Superior temporal gyrus (tissue), 1 donor: ENCODE results near the gene MFF.
"Not testable (repeated sequence)": the region's sequence is repeated elsewhere in the genome, so short reads cannot be mapped to it uniquely, and the experiment has no call there.

ENCODE experiments used
- DNase-seq: peaks from one replicate; pipeline ENCODE4 v3.0.0-alpha.2; 2016; ENCODE audit errors: extremely low spot score

MFF gene

GRCh38 chr2:227377467-227378351, 52.7 kb downstream of the MFF start:
- no peak for DNase-seq

- DNase-seq, result no peak
These were observed 53.3 kb downstream of the MFF start for GRCh38 chr2:227378371-227378782.

- no peak for DNase-seq
These were observed 54.0 kb downstream of the MFF start, which contains the start of gene TM4SF20 for GRCh38 chr2:227379095-227379494. Gene TM4SF20 (minus strand): TSS chr2:227379306. CDS start chr2:227379268, 38 bp downstream.

- DNase-seq, result not testable (repeated sequence)
These were observed 57.3 kb downstream of the MFF start for GRCh38 chr2:227382241-227382835.

GRCh38 chr2:227383686-227384085, 58.6 kb downstream of the MFF start:
- DNase-seq, result no peak

GRCh38 chr2:227386630-227387029, 61.6 kb downstream of the MFF start:
- no peak for DNase-seq

- not testable (repeated sequence) for DNase-seq
These were observed 62.5 kb downstream of the MFF start, which contains the start of gene SCYGR1 for GRCh38 chr2:227387583-227387982. Gene SCYGR1 (minus strand): TSS chr2:227387949. CDS start chr2:227387949, 0 bp downstream.

- DNase-seq, result no peak
These were observed 63.5 kb downstream of the MFF start for GRCh38 chr2:227388537-227389011.

GRCh38 chr2:227389231-227389630, 64.2 kb downstream of the MFF start:
- DNase-seq, result no peak

GRCh38 chr2:227389661-227390060, 64.6 kb downstream of the MFF start:
- no peak for DNase-seq

GRCh38 chr2:227390468-227391256, 65.6 kb downstream of the MFF start:
- no peak for DNase-seq

GRCh38 chr2:227394401-227394800, 69.3 kb downstream of the MFF start:
- no peak for DNase-seq

GRCh38 chr2:227395556-227395955, 70.5 kb downstream of the MFF start:
- no peak for DNase-seq

GRCh38 chr2:227397562-227397961, 72.5 kb downstream of the MFF start:
- no peak for DNase-seq

GRCh38 chr2:227398684-227399670, 73.9 kb downstream of the MFF start:
- no peak for DNase-seq

GRCh38 chr2:227401550-227401949, 76.5 kb downstream of the MFF start:
- no peak for DNase-seq

- no peak for DNase-seq
These were observed 77.3 kb downstream of the MFF start for GRCh38 chr2:227402321-227402720.

- DNase-seq, result no peak
These were observed 77.9 kb downstream of the MFF start for GRCh38 chr2:227402959-227403358.

GRCh38 chr2:227404585-227405271, 79.7 kb downstream of the MFF start:
- no peak for DNase-seq
